CD4-positive, alpha-beta T cell treated with Interleukin-10 for 1 hour (primary cell): ENCODE data around the gene KLF8.
"Not testable (repeated sequence)": the region's sequence is repeated elsewhere in the genome, so short reads cannot be mapped to it uniquely, and the experiment has no call there.

Source experiments
- DNase-seq: peaks from one replicate; pipeline ENCODE4 v3.0.0-alpha.2; 2020

The KLF8 gene

DNA sequence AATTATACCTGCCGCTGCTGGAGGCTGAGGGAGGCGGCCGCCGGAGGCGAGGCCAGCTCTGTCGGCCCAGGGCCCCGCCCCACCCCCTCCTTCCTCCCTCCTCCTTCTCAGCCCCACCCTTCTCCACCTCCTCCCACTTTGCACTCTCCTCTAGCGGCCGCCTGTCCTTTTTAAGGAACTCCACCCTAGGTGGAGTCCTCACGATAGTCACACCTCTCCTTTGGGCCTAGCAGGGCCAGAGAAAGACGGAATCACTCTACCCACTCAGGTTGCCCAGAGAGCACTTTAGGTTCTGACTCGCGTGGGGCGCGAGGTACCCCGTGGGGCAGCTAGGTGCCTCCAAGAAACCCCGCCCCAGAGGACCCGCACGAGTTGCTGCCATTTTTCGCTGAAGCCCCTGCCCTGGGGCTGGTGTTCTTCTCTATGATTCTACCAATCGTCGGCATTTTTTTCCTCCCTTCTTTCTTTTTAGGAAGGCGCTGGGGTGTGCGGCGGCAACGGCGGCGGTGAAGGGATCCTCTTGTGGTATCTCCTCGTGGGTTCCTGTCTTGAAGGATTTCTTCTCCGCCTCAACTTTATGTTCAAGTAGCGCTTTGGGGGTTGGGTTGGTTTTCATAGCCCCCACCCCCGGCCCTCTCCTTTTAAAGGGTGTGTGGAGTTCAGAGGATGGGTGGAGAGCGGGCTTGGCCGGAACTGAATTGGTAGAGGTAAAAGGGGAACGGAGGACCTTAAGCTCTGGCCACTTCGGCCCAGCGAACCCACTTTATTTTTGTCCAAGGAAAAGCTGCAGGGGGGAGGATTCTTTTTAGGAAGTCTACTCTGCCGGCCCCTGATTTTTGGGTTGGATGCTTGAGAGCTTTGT, at the start of gene KLF8:
Gene KLF8 (plus strand): TSS at position 136 of the 862 bp plus-strand sequence. CDS start 979 bp downstream, outside the sequence.
- DNase-seq, result peak; percentile 38

DNA sequence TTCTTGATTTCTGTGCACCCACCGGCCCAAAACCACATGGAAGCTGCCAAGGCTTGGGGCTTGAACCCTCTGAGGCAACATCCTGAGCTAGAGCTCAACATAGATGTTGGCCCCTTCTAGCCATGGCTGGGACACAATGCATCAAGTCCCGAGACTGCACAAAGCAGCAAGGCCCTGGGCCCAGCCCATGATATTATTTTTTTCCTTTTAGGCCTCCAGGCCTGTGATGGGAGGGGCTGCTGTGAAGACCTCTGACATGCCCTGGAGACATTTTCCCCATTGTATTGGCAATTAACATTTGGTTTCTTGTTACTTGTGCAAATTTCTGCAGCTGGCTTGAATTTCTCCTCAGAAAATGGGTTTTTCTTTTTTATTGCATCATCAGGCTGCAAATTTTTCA, 25.2 kb upstream of the KLF8 start:
- DNase-seq, result not testable (repeated sequence)

DNA sequence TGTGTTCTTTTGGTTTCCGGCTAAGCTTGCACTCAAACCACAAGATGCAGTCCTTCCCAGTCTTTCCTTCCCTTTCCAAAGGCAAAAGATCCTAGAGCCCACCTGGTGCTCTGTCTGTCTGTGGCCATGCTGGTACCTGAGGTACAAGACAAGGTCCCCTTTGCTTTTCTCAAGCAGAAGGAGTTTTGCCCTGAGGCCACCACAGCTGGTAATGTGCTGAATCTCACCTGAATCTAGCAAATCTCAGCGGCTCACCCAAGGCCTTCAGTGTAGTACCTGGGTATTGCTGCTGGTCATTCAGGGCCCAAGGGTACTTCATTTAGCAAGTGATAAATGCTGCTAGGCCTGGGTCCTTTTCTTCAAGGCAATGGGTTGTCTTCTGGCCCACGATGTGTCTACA, 20.5 kb upstream of the KLF8 start:
- no peak for DNase-seq

DNA sequence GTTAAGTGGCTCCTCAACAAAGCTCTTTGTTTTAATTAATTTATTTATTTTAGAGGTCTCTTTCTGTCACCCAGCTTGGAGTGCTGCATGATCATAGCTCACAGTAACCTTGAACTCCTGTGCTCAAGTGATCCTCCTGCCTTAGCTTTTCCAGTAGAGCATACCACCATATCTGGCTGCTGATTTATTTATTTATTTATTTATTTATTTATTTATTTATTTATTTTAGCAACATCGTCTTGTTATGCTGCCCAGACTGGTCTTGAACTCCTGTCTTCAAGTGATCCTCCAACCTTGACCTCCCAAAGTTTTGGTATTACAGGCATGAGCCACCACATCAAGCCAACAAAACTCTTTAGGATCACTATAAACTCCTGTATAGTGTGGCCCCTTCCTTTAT, 15.8 kb upstream of the KLF8 start:
- DNase-seq, result no peak

DNA sequence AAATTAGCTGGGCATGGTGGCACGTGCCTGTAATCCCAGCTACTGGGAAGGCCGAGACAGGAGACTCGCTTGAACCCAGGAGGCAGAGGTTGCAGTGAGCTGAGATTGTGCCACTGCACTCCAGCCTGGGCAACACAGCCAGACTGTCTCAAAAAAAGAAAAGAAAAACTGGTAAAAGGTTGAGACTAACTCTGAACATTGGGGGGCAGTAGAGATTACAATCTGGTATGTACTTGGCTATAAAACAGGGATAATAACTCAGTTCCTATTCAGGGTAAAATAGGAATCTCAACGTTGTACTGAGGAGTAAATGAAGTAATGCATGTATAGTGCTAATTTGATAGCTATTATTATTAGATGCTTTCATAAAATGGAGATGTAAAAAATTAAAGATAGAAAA, 12.5 kb upstream of the KLF8 start:
- peak; percentile 6 for DNase-seq

DNA sequence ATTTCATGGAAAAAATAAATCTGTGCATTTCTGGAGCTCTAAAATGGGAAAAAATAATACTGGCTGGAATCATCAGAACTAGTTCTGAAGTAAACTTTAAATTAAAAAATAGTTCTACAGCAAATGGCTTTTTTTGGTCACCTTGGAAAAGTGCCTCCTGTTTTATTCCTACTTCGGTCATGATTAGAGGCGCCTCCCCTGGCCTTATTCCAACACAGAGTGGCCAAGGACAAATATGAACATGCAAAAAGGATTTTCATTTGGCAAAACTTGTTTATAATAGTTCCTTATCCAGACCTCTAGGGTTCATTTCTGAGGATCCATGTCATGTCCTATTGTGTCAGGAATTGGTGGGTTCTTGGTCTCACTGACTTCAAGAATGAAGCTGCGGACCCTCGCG, 11.1 kb upstream of the KLF8 start:
- no peak for DNase-seq

DNA sequence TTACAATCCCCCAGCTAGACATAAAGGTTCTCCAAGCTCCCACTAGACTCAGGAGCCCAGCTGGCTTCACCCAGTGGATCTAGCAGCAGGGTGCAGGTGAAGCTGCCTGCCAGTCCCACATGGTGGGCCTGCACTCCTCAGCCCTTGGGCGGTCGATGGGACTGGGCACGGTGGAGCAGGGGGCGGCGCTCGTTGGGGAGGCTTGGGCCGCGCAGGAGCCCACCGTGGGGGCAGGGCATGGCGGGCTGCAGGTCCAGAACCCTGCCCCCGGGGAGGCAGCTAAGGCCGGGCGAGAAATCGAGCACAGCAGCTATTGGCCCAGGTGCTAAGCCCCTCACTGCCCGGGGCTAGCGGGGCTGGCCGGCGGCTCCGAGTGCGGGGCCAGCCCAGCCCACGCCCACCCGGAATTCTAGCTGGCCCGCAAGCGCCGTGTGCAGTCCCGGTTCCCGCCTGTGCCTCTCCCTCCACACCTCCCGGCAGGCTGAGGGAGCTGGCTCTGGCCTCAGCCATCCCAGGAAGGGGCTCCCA, 9.6 kb upstream of the KLF8 start:
- no peak for DNase-seq

DNA sequence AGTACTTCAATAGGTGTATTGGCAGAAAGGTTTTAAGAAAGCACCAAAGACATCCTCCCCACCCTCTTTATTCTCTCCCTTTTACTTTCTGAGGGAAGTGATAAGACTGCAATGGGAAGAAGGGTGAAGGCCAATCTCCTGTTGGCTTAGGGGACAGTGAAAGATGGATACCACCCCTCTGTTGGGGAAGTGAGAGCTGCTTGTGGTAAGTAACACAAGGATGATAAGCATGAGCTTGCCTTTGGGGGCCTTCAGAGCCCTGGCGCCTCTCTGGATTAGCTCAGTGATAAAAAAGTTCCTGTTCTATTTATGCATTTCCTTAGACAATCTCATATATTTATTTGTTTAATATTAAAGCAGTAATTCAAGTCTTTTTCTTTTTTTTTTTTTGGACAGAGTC, 5.2 kb upstream of the KLF8 start:
- DNase-seq, result no peak

DNA sequence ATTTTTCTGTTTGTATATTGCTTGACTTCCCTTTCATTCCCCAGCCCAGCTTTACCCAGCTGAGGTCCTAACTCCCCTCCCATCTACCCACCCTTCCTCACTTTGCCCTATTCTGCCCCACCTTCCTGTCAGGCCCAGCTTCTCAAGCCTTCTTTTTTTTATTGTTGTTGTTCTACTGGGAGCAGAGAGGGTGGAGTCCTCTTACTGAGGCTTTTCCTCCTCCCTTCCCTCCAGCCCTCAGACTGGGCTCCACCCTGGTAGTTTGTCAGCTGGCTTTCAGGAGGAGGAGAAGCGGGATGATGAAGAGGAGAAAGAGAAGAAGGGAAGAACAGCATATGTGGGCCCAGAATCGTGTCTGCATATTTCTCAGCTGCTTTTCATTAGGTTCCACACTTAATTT, 3.2 kb upstream of the KLF8 start:
- DNase-seq, result no peak

DNA sequence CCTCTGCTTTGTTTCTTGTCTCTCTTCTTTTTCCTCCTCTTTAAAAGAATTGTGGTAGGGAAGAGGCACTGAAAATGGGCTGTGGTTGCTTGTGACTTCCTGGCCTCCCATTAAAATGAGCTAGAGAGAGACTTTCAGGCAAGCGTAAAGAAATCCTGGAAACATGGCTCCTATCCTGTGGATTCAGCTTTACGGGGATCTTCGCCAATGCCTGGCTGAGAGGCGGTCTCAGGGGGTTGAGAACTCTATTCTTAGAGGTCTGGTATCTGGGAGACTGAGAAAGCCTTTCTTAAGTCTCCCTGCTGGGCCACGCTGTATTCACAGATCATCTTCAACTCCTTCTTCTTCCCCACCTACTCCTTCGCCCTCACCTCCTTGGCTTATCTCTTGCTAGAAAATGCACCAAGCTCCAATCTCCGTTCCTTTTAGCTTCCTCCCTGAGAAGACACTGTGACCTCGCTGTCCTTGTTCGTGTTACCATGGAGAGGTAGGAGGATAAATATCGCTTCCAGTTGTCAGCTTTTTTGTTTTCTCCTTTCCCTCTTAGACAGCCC, 542 bp upstream of the KLF8 start:
- no peak for DNase-seq

DNA sequence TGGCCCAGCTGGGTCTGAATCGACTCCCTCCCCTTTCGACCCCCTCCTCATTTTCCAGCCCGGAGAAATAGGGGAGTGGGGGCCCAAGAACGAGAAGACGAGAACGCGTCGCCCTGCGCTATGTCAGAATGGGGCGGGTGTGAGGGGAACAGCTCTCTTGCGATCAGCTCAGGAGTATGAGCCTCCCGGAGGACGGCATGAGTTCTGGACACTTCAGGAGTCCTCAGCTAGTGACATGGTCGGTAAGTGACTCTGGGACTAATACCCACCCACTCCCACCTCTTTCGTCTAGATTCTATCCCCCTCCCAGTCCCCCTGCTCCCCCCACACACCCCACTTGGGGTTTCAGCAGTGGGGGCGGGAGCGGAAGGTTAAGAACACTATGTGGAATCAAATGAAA, 944 bp downstream of the KLF8 start:
- no peak for DNase-seq

DNA sequence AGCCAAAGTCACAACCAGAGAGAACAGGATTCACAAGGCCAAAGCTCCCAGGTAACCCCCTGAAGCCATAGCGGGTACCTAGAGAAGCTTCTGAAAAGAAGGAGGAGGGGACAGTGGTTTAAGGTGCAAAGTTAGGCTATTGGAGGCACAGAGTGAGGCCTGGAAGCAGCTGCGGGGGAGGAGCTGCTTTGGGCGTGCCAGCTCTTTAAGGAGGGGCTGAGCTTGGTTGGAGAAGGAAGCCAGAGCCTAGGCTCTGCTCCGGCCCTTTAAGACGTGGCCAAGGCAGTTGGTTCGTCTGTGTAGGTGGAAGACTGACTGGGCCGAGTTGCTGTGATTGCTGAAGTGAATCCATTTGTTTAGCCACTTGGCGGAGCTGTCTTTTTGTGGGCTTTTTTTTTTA, 1.5 kb downstream of the KLF8 start:
- DNase-seq, result peak; percentile 8

DNA sequence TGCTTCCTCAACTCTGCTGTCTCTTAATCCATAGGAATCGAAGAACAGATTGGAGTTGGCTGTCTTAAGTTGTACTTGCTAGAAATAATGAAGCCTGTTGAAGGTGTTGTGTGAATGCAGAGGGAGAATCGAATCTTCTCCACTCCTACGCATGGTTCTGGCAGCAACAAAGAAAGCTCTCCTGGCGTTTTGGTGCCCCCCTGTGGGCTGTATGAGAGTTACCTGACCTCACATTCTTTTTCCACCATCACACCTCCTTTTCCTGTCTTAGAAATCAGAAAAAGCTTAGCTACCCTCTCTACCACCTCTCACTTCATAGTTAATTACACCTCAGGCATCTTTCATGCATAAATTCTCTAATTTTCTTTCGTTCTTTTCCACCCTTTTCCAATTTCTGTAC, 16.3 kb downstream of the KLF8 start:
- peak; percentile 57 for DNase-seq

DNA sequence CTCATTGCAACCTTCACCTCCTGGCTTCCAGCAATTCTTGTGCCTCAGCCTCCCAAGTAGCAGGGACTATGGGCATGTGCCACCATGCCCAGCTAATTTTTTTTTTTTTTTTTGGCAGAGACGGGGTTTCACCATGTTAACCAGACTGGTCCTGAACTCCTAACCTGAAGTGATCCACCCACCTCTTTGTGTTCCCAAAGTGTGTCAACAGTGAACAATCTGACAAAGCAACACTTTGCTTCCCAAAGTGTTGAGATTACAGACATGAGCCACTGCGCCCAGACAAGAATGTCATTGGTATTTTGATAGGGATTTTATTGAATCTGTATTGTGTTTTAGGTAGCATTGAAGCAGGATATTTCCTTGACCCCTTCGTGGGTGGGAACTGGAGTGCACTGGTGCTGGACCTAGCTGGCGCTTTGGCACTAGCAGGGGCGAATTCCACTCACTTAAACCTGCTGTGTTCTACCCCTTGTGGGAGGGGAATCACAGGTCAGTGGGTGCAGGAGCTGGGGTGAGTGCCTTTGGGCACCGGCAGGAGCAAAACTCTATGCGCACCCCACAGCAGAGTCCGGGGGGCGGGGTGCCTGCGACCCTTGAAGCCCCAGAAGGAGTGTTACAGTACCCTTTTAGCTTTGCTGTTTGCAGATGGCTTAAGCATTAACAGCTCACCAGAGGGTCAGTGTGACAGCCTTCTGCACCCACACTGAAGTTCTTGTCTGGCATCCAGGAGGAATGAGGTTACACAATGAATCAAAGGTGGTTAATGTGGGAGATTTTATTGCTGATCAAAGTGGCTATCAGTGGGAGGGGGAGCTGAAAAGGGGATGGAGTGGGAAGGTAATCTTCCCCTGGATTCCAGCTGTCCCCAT, 21.9 kb downstream of the KLF8 start:
- DNase-seq, result no peak

DNA sequence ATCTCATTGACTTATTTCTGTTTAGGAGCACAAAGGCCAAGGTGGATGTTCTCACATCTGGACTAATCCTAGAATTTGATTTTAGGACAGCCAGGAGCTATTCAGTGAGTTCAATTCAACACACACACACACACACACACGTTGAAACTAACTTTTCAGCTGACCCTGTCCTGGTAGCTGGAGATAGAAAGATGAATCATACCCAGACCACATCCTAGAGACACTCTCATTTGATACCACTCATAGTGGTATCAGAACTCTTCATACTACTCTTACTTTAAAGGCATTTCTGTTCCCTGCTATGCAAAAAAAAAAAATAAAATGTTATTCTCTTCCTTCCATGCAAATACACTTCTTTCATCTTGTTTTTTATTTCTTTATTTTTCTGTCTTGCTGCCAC, 36.7 kb downstream of the KLF8 start:
- no peak for DNase-seq

DNA sequence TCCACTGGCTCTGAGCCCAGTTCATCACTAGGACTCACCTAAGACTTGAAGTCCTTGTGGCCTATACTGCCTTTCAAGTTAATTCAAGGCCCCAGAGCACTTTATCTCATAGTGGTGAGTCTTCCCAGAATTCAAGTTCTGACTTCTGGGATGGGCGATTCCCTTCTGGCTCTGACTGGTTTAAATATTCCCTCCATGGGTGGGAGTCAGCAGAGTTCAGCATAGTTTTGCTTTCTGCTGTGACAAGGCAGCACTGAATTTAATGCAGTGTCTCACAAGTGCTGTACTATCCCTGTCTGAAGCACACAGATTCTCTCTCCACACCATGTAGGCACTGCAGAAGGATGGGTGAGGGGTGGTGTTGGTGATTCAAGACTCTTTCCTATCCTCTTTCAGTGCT, 46.5 kb downstream of the KLF8 start:
- DNase-seq, result no peak

DNA sequence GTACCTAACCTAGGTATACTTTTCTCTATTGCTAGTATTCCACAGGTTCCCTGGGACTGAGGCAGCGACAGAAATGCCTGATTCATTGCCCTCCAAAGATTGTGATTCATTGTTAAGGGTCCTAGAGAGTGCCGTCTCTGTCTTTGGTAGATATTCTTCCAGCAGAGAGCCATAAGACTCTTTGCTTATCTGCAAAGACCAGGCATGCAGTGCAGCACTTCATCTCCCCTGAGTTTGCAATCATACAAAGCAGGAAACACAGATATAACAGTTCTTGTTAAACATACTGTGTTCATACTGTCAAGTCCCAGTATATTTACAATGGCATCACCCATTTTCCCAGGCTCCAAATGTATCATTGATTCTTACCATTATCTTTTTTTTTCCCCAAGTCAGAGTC, 47.7 kb downstream of the KLF8 start:
- DNase-seq, result no peak

DNA sequence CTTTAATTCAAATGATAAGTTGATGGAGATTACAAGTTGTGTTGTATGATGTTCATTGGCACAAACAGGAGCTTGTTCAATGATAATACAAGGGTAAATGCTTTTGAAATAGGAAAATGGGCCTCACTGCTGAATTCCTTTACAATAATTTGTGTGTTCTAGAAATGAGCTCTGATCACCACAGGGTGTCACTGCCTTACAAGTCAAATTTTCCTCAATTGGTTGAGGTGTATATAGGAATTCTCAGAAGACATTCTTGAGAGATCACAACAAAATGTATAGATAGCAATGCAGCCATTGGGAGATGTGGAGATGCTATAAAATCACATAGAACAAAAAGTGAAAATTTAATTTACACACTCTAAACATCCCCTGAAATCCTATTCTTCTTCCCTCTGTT, 49.6 kb downstream of the KLF8 start:
- peak; percentile 56 for DNase-seq

DNA sequence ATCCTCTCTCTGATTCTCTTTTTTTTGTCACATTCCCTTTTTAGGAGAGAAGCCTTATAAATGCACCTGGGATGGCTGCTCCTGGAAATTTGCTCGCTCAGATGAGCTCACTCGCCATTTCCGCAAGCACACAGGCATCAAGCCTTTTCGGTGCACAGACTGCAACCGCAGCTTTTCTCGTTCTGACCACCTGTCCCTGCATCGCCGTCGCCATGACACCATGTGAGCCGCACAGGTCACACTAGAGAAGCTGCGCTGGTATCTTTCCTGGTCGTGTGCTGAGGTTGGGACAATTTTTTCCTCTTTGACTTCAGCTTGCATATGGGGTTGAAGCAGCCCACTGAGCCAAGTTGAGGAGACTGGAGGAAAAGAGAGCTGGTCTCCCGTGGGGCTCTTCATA, 52.1 kb downstream of the KLF8 start:
- no peak for DNase-seq

DNA sequence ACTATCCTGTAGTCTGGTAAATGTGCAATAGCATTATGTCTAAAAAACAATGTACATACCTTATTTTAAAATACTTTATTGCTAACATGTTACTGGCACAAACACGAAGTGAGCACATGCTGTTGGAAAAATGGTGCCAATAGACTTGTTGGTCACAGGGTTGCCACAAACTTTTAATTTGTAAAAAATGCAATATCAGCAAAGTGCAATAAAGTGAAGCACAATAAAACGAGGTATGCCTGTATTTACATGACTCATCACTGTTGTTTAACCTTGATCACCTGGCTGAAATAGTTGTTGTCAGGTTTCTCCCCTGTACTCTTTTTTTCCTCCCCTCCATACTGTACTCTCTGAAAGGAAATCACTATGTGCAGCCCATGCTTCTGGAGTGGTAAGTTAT, 56.5 kb downstream of the KLF8 start:
- DNase-seq, result no peak

DNA sequence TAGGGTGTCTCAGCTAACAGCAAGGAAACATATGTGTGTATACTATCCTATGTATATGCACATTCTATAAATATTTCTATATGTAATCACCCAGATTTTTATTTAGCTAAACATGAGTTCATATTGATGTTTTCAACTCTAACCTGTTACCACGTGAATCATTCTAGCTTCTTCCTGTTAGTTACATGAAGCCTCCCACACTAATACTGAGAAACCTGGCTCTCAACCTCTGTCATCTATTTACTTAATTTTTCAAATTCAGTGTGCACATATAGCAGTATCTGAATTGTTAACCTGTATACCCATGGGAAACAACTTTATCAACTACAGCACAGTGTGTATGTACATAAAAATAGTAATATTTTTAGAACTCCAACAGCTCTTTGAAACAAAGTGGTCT, 57.3 kb downstream of the KLF8 start:
- no peak for DNase-seq

DNA sequence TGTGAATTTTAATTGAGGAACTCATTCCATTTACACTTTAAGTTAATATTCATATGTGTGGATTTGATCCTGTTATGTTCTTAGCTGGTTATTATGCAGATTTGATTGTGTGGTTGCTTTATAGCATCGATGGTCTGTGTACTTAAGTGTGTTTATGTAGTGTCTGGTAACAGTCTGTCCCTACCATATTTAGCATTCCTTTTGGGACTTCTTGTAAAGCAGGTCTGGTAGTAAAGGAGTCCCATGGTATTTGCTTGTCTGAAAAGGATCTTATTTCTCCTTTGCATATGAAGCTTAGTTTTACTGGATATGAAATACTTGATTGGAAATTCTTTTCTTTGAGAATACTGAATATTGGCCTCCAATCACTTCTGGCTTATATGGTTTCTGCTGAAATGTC, 76.6 kb downstream of the KLF8 start:
- DNase-seq, result no peak

DNA sequence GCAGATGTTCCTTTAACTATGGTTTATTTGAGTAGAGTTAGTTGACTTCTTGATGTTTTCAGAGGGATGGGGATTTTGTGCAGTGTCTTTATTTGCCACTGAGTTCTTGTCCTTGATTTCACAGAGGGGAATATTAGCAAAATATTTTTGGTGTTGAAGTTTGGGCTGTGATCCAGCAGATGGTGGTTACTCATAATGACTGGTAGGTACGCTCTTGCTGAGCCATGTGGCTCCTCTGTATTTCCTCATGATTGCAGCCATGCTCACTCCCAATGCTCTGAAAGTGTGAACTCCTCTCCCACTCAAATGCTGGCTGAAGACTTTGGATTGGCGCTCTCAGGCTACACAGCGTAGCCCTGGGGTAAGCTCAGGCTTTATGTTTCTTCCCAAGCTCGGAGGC, 77.7 kb downstream of the KLF8 start:
- DNase-seq, result no peak

DNA sequence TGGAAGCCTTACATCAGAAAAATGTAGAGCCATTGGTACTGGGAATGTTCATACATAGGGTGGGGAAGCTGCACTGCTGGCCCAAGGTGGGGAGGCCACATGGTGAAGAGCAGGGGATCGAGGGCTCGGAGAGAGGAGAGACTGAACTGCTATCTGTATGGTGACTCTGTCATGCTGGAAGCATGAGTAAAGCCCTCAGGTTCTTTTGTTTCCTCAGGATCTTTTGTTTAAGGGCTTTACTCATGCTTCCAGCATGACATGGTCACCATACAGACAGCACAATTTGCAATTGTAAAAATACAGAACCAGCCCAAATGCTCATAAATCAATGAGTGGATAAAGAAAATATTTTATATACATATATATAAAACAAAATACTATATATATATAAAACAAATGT, 78.4 kb downstream of the KLF8 start:
- DNase-seq, result no peak
